HUDEP-2 (cell line): ENCODE data around the gene TPPP3.

Experiments
- DNase-seq, 76 experiments: peaks; one replicate each; lab custom pipeline; 2025; ENCODE audit not compliant: unreplicated experiment in 76 of 76; lab: John Stamatoyannopoulos, UW

TPPP3 gene

GRCh38 chr16:67393111-67393787 is at the start of gene TPPP3:
TSS of gene TPPP3 (minus strand) at chr16:67393498. CDS start at chr16:67391111, 2,387 bp downstream.
- peak in 30 of 76 experiments; percentile 7 to 35 (median 17) for DNase-seq

GRCh38 chr16:67442581-67443255 is 49.4 kb upstream of the TPPP3 start:
- DNase-seq = no peak

- no peak for DNase-seq
Observed at GRCh38 chr16:67441907-67442306, 48.6 kb upstream of the TPPP3 start.

- peak in 74 of 76 experiments; percentile 24 to 91 (median 75) for DNase-seq
Observed at GRCh38 chr16:67441271-67441753, 48.0 kb upstream of the TPPP3 start.

- no peak for DNase-seq
Observed at GRCh38 chr16:67438824-67439393, 45.6 kb upstream of the TPPP3 start.

GRCh38 chr16:67438098-67438791 is 44.9 kb upstream of the TPPP3 start:
- DNase-seq = no peak

- no peak for DNase-seq
Observed at GRCh38 chr16:67437513-67437912, 44.2 kb upstream of the TPPP3 start.

- no peak for DNase-seq
Observed at GRCh38 chr16:67436640-67437193, 43.4 kb upstream of the TPPP3 start.

GRCh38 chr16:67435758-67436164 is 42.5 kb upstream of the TPPP3 start:
- no peak for DNase-seq

GRCh38 chr16:67433131-67433719 is 39.9 kb upstream of the TPPP3 start:
- no peak for DNase-seq

- no peak for DNase-seq
Observed at GRCh38 chr16:67432506-67432890, 39.2 kb upstream of the TPPP3 start.

GRCh38 chr16:67431775-67432505 is 38.6 kb upstream of the TPPP3 start:
- no peak for DNase-seq

- DNase-seq = peak in 34 of 76 experiments; percentile 5 to 70 (median 33)
Observed at GRCh38 chr16:67430977-67431774, 37.9 kb upstream of the TPPP3 start, which contains the start of gene HSD11B2. TSS of gene HSD11B2 (plus strand) at chr16:67431121. CDS start at chr16:67431249, 128 bp downstream.

- DNase-seq = peak in 14 of 76 experiments; percentile 8 to 53 (median 26)
Observed at GRCh38 chr16:67430504-67430976, 37.2 kb upstream of the TPPP3 start.

- no peak for DNase-seq
Observed at GRCh38 chr16:67429799-67430503, 36.7 kb upstream of the TPPP3 start.

GRCh38 chr16:67429053-67429798 is 35.9 kb upstream of the TPPP3 start:
- peak in 2 of 76 experiments; percentile 6 to 18 for DNase-seq

GRCh38 chr16:67428146-67428731 is 34.9 kb upstream of the TPPP3 start:
- peak in 57 of 76 experiments; percentile 9 to 71 (median 47) for DNase-seq
